NCI-H1092 treated with DMSO at 0.1 percent for 48 hours (cell line): Measurements from ENCODE around the gene GTSF1L.
A peak's percentile ranks its signal among the peaks of the same experiment; 100 is the strongest.

Experiments used
- DNase-seq: peaks from one replicate; lab custom pipeline; 2025; lab: John Stamatoyannopoulos, UW

Gene GTSF1L

DNA sequence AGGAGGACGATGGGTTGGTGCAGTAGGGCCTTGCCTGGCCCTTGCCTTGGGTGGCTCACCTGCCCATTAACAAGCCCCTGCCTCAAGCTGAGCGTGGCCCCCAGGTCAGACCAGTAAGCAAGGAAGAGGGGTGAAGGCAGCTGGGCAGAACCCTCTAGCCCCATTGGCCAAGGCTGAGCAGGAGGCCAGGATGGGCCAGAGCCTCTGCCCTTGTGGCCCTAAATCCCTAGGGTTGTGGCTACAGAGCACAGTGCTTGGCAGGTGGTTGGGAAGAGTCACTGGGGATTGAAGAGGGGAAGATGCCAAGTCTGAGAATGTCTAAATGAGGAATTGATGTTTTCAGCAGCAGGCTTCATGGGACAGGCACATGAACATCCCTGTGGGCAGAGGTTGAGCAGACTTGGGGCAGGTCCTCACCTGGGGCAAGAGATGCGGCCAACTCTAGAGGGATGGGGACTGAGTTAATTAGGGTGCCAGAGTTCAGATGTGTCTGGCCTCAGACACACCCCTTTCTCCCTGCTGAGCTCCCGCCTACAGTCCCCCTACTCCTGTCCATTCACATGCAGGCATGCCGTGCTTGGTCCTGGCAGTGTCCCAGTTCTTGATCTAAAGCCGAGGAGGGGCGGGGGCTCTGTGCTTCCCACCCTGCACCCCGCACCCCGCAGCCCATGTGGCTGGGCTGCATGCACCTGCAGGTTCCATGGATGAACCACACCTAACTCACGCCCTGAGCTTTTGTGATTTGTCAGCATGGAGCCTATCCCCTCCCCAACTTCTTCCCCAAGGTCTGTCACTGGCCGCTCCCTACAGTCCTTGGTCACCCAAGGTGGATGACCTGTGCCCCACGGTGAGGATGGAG, 9.8 kb downstream of the GTSF1L start:
- DNase-seq: no peak

DNA sequence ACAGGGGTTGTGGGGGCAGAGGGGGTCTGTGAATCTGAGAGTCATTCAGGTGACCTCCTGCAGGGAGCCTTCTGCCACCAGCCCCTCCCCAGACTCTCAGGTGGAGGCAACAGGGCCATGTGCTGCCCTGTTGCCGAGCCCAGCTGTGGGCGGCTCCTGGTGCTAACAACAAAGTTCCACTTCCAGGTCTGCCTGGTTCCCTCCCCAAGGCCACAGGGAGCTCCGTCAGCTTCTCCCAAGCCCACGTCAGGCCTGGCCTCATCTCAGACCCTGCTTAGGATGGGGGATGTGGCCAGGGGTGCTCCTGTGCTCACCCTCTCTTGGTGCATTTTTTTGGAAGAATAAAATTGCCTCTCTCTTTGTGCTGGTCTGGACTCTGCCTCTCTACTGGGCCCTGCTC, 10.7 kb downstream of the GTSF1L start:
- DNase-seq: no peak

DNA sequence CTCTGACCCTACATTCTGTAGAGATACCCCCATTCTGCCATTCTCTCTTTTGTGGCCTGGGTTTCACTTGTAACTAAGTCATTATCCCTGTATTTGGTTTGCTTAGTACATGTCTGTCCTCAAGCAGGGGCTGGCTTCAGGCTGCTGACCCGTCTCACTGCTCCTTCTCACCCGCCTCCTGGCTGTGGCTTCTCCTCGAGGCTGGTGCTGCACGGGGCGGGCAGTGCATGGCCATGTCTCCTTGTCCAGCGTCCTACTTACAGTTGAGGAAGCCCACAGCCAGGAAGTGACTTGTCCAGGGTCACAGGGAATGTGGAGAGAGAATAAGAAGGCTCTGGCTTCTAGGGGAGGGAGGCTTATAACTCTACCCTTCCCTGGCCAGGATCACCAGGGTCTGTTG, 11.3 kb downstream of the GTSF1L start:
- no peak for DNase-seq

DNA sequence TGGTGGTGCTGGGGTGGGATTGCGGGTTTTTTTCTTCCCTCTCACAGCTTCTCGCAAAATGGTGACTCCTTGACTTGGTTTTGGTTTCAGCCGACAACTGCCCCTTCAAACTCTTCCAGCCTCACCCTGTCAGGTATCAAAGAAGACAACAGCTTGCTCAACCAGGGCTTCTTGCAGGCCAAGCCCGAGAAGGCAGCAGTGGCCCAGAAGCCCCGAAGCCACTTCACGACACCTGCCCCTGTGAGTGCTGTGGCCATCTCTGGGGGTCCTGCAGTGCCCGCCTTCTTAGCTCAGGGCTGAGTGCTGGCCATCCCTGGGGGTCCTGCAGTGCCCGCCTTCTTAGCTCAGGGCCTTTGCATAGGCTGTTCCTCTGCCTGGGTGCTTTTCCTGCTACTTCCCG, 11.8 kb downstream of the GTSF1L start:
- DNase-seq: no peak

DNA sequence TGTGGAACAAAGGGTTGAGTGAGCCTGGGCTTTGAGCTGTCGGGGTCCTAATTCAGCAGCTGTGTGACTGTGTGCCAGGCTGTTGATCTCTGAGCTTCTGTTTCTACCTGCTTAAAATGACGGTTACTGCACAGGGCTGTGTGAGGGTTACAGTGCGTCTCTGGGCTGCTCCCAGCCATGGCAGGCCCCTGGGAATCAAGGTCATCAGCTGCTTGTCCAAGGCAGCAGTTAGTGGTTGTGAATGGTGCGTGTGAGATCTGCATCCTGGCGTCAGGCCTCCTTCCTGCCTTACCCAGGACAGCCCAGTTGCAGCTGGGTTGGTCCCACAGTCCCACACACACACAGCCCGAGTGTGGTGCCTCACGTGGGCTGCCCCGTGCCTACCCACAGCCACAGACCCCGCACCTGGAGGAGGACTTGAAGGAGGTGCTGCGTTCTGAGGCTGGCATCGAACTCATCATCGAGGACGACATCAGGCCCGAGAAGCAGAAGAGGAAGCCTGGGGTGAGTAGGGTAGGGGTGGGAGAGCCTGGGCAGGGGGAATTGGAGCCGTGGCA, 15.6 kb downstream of the GTSF1L start:
- no peak for DNase-seq

DNA sequence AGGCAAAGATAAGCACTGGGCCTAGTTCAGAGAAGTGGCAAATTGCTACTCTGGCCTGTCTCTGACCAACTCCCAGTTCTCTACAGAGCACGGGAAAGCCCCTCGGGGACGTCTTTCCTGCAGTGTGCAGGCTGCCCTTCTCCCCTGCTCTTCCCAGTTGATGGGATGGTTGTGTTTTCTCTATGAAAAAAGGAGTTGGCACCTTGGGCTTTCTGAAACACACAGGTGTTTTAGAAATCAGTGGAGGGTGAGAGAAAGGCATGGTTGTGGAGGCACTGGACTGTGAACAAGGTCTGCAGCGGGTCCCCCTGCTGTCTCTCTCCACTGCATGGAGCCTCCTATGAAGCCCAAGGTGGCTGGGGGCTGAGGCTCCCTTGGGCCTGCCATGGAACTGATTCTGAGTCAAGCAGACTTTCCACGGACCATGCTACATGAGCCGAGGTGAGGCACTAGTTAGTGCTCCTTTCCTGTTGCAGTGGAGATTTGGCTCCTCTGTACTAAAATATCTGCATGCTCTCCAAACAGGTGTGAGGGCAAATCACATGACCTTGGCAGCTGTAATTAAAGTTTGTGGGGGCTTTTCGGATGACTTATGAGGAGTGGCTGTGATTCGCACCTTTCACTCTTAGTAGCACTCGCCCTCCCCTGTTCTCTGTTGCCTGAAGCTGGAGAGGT, 16.3 kb downstream of the GTSF1L start:
- no peak for DNase-seq

DNA sequence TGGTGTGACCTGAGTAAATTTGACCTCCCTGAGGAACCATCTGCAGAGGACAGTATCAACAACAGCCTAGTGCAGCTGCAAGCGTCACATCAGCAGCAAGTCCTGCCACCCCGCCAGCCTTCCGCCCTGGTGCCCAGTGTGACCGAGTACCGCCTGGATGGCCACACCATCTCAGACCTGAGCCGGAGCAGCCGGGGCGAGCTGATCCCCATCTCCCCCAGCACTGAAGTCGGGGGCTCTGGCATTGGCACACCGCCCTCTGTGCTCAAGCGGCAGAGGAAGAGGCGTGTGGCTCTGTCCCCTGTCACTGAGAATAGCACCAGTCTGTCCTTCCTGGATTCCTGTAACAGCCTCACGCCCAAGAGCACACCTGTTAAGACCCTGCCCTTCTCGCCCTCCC, 24.3 kb downstream of the GTSF1L start:
- DNase-seq: no peak

DNA sequence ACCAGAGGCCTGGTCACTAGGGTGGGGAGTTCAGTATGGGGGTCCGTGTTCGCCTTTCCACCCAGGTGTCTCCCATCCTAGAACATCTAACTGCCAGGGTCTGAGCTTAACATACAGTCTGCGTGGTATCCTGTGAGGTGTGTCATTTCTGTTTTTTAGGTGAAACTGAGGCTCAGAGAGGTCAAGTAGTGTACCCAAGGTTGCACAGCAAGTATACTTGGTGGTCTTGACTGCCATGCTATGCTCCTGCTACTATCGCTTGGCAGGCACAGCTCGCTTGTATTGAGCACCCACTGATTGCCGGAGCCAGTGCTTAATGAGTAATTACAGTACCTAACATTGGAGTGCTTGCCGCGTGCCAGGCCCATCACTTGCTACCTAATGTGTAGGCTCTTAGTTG, 26.2 kb downstream of the GTSF1L start:
- no peak for DNase-seq

DNA sequence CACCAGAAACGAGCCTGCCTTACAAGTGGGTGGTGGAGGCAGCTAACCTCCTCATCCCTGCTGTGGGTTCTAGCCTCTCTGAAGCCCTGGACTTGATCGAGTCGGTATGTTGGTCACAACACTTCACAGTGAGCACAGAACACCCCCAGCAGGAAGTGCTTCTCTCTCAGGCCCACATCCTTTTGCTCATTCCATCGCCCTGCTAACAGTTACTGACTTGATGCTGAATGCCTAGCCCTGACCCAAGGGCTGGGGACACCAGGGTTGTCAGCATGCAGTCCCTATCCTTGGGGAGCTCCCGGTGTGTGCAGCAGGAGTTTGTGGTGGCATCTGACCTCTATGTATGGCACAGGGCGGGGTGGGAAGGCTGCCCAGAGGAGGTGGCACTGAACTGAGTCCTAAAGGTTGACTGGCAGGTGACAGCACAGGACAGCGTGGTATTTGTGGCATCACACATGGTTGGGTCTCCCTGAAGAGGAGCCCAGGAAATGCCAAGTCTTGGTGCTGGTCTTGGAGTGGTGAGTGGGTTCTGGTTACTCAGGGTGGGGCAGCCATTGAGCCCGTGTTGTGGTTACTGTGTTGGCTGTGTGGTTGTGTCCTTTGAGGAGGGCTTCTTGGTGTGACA, 26.7 kb downstream of the GTSF1L start:
- no peak for DNase-seq

DNA sequence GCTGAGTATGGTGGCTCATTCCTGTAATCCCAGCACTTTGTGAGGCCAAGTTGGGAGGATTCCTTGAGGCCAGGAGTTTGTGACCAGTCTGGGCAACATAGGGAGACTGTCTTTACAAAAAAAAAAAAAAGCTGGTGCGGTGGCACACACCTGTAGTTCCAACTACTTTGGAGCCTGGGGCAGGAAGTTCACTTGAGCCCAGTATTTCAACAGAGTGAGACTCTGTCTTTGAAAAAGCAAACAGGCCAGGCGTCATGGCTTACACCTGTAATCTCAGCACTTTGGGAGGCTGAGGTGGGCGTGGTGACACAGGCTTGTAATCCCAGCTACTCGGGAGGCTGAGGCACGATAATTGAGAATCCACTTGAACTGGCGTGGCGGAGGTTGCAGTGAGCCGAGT, 31.2 kb downstream of the GTSF1L start:
- no peak for DNase-seq

DNA sequence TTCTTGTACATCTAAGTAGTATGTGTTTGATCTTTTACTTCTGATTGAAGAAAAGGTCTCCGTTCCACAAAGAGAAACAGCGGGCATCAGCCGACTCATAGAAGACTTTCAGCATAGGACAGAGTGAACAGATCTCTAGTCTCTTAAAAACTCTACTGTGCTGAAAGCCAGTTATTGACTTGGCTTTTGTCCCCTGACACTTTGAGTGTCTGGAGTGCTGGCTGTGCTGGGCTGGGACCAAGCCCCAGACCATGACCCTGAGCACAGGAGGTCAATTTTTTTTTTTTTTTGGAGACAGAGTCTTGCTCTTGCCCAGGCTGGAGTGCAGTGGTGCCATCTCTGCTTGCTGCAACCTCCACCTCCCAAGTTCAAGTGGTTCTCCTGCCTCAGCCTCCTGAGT, 32.0 kb downstream of the GTSF1L start:
- no peak for DNase-seq

DNA sequence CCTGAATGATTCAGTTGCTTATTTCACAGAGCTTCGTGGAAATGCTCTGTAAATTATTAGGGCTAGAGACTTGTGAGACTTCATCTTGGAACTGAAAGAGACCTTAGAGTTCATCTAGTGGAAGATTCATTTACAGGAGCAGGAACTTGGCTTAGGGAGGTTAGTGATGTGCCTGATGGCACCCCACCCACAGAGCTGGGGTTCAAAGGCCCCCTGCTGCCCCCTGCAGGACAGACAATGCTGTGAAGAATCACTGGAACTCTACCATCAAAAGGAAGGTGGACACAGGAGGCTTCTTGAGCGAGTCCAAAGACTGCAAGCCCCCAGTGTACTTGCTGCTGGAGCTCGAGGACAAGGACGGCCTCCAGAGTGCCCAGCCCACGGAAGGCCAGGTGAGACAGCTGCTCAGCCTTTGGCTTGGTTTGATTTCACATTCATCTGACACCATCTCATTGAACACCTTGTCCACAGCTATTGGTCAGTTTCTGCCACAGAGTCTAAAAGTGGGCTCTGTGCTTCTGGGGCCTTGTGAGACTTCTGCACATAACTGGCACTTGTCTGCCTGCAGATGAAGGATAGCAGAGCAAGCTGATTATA, 34.8 kb downstream of the GTSF1L start:
- DNase-seq: peak; percentile 18

DNA sequence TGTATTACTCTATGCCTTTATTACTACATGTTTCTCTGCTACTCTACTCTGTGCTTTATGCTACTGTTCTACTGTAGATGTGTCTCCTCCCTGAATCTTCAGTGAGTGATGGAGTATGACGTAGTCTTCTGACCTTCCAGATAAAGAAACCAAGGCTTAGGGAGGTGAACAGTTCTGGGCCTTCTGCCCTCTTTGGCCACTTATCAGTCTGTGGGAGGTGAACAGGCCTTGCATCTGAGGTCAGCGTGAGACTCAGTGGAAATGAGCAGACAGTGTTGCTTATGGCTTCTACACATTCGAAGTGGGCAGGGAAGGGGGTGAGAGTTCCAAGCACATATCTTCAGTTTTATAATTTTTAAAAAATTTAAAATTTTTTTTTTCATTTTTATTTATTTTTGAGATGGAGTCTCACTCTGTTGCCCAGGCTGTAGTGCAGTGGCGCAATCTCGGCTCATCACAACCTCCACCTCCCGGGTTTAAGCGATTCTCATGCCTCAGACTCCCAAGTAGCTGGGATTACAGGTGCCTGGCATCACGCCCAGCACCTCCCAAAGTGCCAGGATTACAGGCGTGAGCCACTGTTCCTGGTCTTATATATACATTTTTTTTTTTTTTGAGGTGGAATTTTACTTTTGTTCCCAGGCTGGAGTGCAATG, 35.7 kb downstream of the GTSF1L start:
- no peak for DNase-seq

DNA sequence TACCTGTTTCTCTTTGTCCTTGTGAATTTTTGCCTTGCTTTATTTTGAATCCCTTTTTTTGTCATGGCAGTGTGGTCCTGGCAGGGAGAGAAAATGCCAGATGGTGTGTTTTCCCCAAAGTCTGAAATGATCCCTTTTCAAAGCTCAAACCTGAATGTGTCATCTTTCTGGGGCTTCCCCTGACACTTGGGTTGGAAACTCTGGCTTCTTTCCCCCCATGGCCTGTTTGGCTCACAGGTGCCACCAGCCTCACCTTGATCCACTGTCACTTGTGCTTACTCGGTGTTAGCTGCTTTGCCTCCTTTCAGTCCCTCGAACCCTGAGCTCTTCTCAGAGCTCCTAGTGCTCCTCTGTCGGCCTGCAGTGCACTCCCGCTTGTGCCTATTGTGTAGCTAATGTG, 37.6 kb downstream of the GTSF1L start:
- DNase-seq: no peak

DNA sequence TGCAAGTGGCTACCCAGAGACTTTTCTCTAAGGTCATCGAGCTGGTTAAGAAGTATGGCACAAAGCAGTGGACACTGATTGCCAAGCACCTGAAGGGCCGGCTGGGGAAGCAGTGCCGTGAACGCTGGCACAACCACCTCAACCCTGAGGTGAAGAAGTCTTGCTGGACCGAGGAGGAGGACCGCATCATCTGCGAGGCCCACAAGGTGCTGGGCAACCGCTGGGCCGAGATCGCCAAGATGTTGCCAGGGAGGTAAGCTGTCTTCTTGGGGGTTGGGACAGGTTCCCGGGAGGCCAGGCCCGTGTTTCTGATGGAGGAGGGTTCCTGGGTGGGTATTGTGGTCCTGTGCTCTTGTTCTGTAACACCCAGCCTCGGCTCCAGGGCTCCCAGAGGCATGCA, 40.0 kb downstream of the GTSF1L start:
- no peak for DNase-seq

DNA sequence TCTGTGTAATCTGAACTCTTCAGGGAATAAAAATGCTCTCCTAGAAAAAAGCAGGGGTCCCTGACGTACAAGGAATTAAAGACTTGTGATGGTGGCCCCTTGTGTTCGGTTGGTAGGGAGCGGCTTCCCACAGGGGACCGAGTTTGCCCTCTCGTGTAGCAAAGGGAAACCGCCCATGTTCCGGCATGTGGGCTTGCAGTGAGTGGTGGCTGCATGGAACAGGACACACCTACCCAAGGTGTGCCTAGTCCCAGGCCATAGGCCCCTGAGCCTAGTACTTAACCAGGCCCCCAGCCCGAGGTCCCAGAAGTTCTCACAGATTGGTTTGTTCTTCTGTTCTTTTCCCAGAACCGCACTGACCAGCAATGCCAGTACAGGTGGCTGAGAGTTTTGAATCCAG, 44.4 kb downstream of the GTSF1L start:
- DNase-seq: no peak

DNA sequence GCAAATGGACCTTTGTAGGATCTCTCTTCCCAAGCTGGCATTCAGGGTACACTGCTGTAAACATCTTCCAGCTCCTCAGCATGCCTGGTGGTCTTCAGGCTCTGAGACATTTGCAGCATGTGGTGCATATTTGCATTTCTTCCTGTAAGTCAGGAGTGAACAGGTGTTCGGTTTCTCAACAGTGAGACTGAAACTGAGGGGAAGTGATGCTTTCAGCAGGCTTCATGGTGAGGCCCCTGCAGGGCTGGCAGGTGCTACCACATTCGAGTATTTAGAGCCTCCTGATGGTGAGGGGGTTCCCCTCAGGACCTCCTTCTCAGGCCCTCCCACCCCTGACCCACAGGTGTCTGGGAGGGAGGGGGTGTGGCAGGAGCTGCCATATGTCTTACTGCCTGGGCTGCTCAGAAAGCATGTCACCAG, 44.8 kb downstream of the GTSF1L start:
- peak; percentile 38 for DNase-seq

DNA sequence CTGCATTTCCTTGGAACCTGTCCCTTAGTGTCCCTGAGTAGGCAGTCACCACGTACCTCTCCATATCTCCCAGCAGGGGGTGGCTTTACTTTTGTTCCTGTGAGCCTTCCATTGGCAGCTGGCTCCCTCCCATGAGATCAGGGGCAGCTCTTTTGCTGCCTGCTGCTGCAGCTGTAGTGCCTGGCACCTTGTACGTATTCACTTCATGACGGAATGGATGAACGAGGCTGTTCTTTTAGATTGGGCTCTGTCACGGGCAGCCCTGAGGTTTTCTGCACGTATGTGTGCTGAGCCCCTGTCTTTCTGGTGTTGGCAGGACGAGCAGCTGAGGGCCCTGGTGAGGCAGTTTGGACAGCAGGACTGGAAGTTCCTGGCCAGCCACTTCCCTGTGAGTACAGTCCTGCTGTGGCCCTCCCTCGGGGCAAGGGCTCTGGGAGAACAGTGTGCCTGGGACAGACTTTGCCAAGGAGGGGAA, 45.3 kb downstream of the GTSF1L start:
- peak; percentile 74 for DNase-seq

DNA sequence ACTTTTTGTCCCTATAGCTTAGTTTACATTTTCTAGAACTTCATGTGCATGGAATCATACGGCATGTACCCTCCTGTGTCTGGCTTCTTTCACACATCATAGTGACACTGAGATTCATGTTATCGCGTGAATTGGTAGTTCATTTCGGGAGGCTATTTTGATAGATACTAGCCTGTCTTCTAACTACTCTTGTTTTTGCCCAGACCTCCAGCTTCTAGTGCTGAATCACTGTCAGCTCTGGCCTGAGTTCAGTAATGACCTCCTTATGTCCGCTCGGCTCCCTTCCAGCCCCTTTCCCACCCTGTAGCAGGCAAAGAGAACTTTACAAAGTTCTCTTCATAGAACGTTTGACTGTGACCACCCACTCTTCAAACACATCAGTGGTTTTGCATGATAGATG, 45.8 kb downstream of the GTSF1L start:
- DNase-seq: no peak

DNA sequence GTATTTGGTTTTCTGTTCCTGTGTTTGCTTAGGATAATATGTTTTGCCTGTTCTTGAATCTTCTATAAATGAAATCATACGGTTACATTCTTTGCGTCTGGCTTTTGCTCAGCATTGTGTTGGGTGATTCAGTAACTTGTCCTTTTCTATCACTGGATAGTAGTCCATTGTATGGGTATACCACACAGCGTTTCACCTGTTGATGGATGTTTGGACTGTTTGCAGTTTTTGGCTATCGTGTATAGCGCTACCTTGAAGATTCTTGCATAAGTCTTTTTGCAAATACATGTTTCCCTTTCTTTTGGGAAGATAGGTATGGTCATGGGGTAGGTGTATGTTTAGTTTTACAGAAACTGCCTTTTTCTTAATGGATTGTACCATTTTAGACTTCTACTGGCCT, 50.4 kb downstream of the GTSF1L start:
- no peak for DNase-seq
